ENCODE measurements around the gene FAM117A. TPM values are rescaled to one million over a fixed set of nuclear protein-coding genes. Genes with fewer than 3 reads are reported as not detected.
A peak's percentile ranks its signal among the peaks of the same experiment; 100 is the strongest.
"Not testable (repeated sequence)": the region's sequence is repeated elsewhere in the genome, so short reads cannot be mapped to it uniquely, and the experiment has no call there.

FAM117A gene
- total RNA-seq, 1 experiment from 2014 or later = 9.2 TPM

DNA sequence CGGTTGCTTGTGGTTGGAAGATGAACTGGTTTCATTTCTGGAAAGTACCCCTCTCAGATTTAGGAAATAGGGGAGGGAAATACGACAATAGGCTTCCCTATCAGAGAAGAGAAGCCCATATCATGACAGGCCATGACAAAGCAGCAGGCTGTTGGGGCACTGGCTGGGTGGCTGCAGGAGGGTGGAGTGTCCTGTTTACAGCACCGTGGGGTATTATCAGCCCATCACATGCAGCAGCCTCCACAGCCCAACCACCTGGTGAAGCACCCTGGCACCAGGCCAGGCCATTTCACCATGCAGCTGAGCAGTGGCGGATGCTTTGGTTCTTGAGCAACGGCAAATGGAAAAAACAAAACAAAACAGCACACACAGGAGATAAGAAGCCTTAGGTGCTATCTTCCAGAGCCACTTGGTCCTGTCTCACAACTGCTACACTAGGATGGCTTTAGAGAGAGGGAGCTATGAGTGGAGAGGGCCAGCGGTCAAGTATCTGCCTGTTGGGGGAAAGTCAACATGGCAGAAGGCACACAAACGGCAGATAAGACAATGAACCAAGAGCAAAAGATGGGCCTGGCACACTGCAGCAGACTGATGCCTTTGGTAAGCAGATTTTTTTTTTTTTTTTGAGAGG lies 24.2 kb downstream of the FAM117A start:
- Histone ChIP-seq H3K27me3 (no peaks in the 10 kb centered on the region), H3K9me3 (replicated peaks) (no peaks in the 10 kb centered on the region), H3K36me3 (no peaks in the 10 kb centered on the region), H3K4me3 (no peak overlapping the region), H3K4me1 (peaks cover 8% of the 10 kb centered on the region), H3K27ac (no peak overlapping the region)
- DNase-seq = peak; percentile 21 to 46

DNA sequence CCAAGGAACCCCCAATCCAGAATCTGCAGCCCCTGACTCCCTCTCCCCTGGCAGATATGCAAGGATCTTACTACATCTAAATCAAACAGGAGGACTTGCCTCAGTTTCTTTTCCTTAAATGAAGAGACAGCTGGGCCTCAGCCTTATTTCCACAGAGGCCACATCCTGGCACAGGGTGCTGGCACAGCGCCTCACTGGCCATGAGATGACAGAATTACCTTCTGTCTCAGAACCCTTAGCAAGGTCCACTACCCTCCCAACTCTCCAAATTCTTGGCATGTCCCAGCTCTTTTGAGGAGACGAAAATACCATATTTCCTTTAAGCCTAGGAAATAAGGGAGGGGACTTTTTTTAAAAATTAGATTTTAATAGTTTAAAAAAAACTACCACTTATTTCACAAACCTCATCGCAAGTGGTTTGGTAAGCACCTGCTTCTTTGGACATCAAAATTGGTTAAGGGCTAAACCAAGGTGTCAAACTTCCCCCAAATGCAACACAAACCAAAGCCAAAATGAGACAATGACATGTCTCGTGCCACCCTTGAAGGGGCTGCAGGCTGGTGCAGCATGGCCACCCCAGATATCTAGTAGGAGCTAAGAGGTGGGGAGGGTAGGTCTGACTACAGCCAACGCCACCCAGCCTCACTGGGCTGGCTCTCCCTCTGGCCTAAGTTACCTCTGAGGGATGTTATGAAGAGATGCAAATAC lies 25.3 kb downstream of the FAM117A start:
- H3K27me3 ChIP-seq = no peaks in the 10 kb centered on the region
- H3K36me3 ChIP-seq = no peaks in the 10 kb centered on the region
- no peak overlapping the region for H3K4me3 ChIP-seq
- no peaks in the 10 kb centered on the region for H3K9me3 ChIP-seq (replicated peaks)
- H3K4me1 ChIP-seq = peaks cover 8% of the 10 kb centered on the region
- H3K27ac ChIP-seq = no peak overlapping the region
- DNase-seq = no peak

DNA sequence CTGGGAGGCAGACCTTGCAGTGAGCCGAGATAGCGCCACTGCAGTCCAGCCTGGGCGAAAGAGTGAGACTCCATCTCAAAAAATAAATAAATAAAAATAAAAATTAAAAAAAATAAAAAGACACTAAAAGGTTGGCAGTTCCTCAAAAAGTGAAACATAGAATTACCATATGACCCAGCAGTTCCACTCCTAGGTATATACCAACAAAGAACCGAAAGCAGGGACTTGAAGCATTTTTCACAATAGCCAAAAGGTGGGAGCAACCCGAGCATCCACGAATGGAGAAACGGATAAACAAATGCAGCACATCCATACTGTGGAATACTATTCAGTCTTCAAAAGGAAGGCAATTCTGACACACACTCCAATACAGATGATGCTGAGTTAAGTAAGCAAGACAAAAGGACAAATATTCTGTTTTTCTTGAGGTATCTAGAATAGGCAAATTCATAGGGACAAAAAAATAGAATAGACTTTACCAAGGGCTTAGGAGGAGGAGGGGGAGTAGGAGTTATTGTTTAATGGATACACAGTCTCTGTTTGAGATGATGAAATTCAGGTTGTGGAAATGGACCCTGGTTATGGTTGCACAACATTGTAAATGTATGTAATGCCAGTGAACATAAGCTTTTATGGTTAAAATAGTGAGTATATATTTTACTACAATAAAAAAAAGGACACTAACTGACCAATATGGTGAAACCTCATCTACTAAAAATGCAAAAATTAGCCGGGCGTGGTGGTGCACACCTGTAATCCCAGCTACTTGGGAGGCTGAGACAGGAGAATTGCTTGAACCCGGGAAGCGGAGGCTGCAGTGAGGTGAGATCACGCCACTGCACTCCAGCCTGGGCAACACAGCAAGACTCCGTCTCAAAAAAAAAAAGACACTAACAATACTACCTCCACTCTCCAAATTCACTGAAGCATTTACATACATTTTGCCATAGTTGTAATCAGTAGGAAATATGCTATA lies 29.1 kb downstream of the FAM117A start:
- Histone ChIP-seq H3K36me3 (no peaks in the 10 kb centered on the region), H3K27me3 (no peaks in the 10 kb centered on the region), H3K4me3 (no peak overlapping the region), H3K9me3 (replicated peaks) (no peaks in the 10 kb centered on the region), H3K4me1 (no peaks in the 10 kb centered on the region), H3K27ac (no peak overlapping the region)
- DNase-seq = no peak

- Histone ChIP-seq H3K27ac (no peak overlapping the region), H3K4me3 (no peak overlapping the region), H3K9me3 (replicated peaks) (no peaks in the 10 kb centered on the region), H3K27me3 (no peaks in the 10 kb centered on the region), H3K36me3 (no peaks in the 10 kb centered on the region), H3K4me1 (peaks cover 12% of the 10 kb centered on the region)
- DNase-seq = no peak
Observed at GRCh38 chr17:49731435-49731831, 32.5 kb downstream of the FAM117A start.

DNA sequence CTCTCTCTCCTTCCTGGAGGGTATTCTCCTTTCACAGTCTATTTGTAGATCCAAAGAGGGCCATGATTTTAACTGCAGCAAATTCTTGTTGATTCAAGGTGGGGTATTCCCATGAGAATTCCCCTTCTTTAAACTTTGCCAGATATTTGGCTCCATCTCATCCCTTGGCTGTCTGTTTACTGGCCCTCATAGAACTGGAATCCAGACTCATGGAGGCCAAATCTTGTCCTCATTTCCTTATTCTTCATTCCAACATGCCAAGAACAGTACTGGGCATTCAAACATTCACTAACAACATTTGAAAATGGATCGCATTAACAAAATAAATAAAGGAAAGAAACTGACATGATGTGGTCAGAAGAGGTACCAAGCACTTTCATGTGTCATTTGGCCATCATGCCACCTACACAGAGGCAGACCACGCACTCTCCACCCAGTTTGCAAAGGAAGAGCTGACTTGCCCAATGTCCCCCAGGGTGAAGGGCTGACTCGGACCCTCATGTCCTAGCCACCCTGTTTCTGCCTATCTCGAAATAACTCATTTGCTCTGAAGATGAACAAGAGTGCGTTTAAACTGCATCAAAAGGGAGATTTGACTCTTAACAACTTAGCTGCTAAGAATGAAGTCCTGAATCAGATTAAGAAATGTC lies 33.0 kb downstream of the FAM117A start:
- Histone ChIP-seq H3K27ac (no peak overlapping the region), H3K27me3 (no peaks in the 10 kb centered on the region), H3K4me3 (no peak overlapping the region), H3K9me3 (replicated peaks) (no peaks in the 10 kb centered on the region), H3K36me3 (no peaks in the 10 kb centered on the region), H3K4me1 (peaks cover 13% of the 10 kb centered on the region)
- DNase-seq = no peak

DNA sequence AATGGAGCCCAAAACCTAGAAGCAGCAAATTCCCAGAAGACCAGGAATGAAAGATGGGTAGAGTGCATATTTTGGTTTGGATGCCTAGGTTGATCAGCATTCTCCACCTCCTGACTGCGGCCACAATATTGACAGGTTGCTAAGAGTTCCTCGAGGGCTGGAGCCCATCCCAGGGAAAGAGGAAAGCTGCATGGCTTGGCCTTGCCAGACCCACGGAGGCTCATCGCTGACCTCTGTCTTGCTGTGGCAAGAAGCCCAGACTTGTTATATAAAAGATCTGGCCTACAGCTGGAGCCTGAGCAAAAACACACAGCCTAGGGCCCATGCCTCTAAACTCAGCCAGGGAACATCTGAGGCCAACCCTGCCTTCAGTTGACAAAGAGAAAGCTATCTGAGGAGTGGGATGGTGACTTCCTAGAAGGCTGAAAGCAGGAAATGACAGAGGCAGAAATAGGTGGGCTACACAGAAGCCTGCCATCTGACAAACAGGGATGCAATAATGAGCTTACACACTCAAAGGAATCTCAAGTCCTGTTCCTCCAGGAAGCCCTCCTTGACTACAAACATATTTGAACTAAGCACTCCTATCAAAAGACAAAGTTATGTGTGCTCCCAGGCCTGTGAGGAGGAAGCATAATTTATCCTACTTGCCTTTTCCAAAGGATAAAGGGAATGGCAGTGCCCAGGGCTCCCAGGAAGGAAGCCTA lies 33.7 kb downstream of the FAM117A start:
- H3K27ac ChIP-seq = no peak overlapping the region
- no peaks in the 10 kb centered on the region for H3K36me3 ChIP-seq
- no peaks in the 10 kb centered on the region for H3K9me3 ChIP-seq (replicated peaks)
- no peak for DNase-seq
- H3K4me1 ChIP-seq = peaks cover 13% of the 10 kb centered on the region
- H3K27me3 ChIP-seq = no peaks in the 10 kb centered on the region
- no peak overlapping the region for H3K4me3 ChIP-seq

- H3K27me3 ChIP-seq = no peaks in the 10 kb centered on the region
- H3K27ac ChIP-seq = no peak overlapping the region
- no peaks in the 10 kb centered on the region for H3K36me3 ChIP-seq
- H3K9me3 ChIP-seq (replicated peaks) = no peaks in the 10 kb centered on the region
- no peak overlapping the region for H3K4me3 ChIP-seq
- DNase-seq = no peak
- peaks cover 16% of the 10 kb centered on the region for H3K4me1 ChIP-seq
Observed at GRCh38 chr17:49729069-49729468, 34.9 kb downstream of the FAM117A start.

- Histone ChIP-seq H3K27me3 (no peaks in the 10 kb centered on the region), H3K36me3 (no peaks in the 10 kb centered on the region), H3K9me3 (replicated peaks) (no peaks in the 10 kb centered on the region), H3K4me3 (no peak overlapping the region), H3K4me1 (peaks cover 21% of the 10 kb centered on the region), H3K27ac (no peak overlapping the region)
- DNase-seq = no peak
Observed at GRCh38 chr17:49728425-49728824, 35.5 kb downstream of the FAM117A start.

DNA sequence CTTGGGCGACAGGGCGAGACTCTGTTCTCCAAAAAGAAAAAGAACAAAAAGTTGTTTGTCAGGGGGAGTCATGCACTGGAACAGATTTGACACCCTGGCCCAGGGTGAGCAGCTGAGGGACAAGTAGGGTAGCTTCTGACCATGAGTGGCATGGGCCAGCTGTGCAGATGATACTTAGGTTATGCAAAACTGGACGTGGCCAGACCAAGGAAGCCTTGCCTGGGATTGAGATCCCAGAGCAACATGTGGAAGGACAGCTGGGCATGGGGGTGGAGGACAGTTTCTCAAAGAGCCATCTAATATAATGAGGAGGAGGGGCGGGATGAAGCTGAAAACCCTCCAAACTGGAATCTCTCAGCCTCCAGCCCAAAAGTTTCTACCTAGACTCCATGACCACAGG lies 36.6 kb downstream of the FAM117A start:
- H3K4me1 ChIP-seq = peaks cover 30% of the 10 kb centered on the region
- no peaks in the 10 kb centered on the region for H3K36me3 ChIP-seq
- H3K27me3 ChIP-seq = no peaks in the 10 kb centered on the region
- peak; percentile 87 to 92 for DNase-seq
- peak overlapping the region; percentile 87 for H3K27ac ChIP-seq
- no peak overlapping the region for H3K4me3 ChIP-seq
- H3K9me3 ChIP-seq (replicated peaks) = no peaks in the 10 kb centered on the region

- no peak overlapping the region for H3K27ac ChIP-seq
- H3K27me3 ChIP-seq = no peaks in the 10 kb centered on the region
Observed at GRCh38 chr17:49725452-49726130, 38.3 kb downstream of the FAM117A start.

DNA sequence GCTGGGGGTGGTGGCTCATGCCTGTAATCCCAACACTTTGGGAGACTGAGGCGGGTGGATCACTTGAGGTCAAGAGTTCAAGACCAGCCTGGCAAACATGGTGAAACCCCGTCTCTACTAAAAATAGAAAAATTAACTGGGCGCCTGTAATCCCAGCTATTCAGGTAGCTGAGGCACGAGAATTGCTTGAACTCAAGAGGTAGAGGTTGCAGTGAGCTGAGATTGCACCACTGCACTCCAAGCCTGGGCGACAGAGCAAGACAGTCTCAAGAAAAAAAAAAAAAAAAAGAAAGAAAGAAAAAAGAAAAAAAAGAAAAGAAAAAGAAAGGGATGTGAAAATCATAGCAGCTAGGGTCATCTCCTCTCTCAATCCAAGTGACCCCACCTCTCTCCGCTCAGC lies 39.4 kb downstream of the FAM117A start:
- H3K9me3 ChIP-seq (replicated peaks); H3K36me3 ChIP-seq; H3K4me3 ChIP-seq; DNase-seq; H3K27me3 ChIP-seq: not testable (repeated sequence)
- peaks cover 34% of the 10 kb centered on the region for H3K4me1 ChIP-seq
- H3K27ac ChIP-seq = peak overlapping the region; percentile 95

More at GRCh38 chr17:49725452-49726130, 38.3 kb downstream of the FAM117A start:
- H3K4me1 ChIP-seq = peaks cover 34% of the 10 kb centered on the region
- no peak overlapping the region for H3K4me3 ChIP-seq
- no peak for DNase-seq
- H3K36me3 ChIP-seq = no peaks in the 10 kb centered on the region
- H3K9me3 ChIP-seq (replicated peaks) = no peaks in the 10 kb centered on the region

GRCh38 chr17:49723423-49723822 lies 40.5 kb downstream of the FAM117A start:
- H3K4me3 ChIP-seq = peak overlapping the region; percentile 38
- H3K4me1 ChIP-seq = peaks cover 34% of the 10 kb centered on the region
- H3K27me3 ChIP-seq = no peaks in the 10 kb centered on the region
- H3K36me3 ChIP-seq = no peaks in the 10 kb centered on the region
- peak; percentile 95 to 96 for DNase-seq
- no peaks in the 10 kb centered on the region for H3K9me3 ChIP-seq (replicated peaks)
- H3K27ac ChIP-seq = peak overlapping the region; percentile 95

DNA sequence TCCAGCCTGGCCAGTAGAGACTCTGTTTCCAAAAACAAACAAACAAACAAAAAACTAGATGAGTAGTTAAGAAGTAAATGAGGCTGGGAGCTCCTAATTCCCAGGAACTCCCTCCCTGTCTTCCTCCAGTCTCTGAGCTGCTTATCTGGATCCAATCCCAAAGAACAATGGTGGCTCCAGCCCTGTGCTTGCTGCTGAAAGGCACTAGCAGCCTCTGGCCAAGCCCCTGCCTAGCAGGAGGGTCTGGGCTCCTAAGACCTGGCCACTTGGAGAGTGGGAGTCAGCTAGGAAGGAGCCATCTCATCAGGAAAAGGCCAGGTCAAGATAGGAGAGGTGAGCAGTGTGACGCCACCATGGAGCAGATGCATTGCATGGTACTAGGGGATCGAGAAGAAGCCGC lies 41.9 kb downstream of the FAM117A start:
- no peak overlapping the region for H3K27ac ChIP-seq
- H3K4me3 ChIP-seq = no peak overlapping the region
- DNase-seq = no peak
- no peaks in the 10 kb centered on the region for H3K9me3 ChIP-seq (replicated peaks)
- peaks cover 5% of the 10 kb centered on the region; the same call in 1 of the 2 replicates for H3K36me3 ChIP-seq
- no peaks in the 10 kb centered on the region for H3K27me3 ChIP-seq
- H3K4me1 ChIP-seq = peaks cover 25% of the 10 kb centered on the region

All from SJCRH30 (cell line).